ENCODE measurements around the gene FAAP20.
A peak's percentile ranks its signal among the peaks of the same experiment; 100 is the strongest.

Gene FAAP20

GRCh38 chr1:2190491-2190976, 4.0 kb downstream of the FAAP20 start:
- peak overlapping the region; percentile 55 for H3K4me3 ChIP-seq (ENCODE audit: low read depth, low read length)
- TF ChIP-seq, protein P1, sequence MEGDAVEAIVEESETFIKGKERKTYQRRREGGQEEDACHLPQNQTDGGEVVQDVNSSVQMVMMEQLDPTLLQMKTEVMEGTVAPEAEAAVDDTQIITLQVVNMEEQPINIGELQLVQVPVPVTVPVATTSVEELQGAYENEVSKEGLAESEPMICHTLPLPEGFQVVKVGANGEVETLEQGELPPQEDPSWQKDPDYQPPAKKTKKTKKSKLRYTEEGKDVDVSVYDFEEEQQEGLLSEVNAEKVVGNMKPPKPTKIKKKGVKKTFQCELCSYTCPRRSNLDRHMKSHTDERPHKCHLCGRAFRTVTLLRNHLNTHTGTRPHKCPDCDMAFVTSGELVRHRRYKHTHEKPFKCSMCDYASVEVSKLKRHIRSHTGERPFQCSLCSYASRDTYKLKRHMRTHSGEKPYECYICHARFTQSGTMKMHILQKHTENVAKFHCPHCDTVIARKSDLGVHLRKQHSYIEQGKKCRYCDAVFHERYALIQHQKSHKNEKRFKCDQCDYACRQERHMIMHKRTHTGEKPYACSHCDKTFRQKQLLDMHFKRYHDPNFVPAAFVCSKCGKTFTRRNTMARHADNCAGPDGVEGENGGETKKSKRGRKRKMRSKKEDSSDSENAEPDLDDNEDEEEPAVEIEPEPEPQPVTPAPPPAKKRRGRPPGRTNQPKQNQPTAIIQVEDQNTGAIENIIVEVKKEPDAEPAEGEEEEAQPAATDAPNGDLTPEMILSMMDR (IDR thresholded peaks at IDR 0.05; ENCODE audit: low read depth, low read length) = no peak

GRCh38 chr1:2189459-2190425, 4.8 kb downstream of the FAAP20 start:
- H3K4me3 ChIP-seq (ENCODE audit: low read depth, low read length) = peak overlapping the region; percentile 55
- TF ChIP-seq, protein P1 (IDR thresholded peaks at IDR 0.05; ENCODE audit: low read depth, low read length) = no peak

DNA sequence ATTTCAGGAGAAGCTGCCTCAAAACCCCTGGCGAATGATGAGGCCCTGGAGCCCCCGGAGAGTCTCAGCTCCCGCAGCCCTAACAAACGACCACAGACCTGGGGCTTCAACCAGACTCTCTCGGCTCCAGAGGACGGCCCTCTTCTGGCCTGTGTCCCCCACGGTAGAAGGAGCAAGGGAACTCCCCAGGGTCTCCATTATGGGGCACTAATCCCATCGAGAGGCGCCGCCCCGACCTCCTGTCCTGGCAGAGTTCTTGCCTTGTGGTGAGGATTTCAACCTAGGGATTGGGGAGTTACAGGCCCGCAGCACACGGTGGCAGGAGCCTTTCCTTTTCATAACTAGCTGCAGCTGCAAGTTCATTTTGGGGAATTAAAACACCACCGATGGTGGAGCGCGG, 6.2 kb downstream of the FAAP20 start:
- H3K4me3 ChIP-seq (ENCODE audit: low read depth, low read length) = no peak overlapping the region
- TF ChIP-seq, protein P1 (IDR thresholded peaks at IDR 0.05; ENCODE audit: low read depth, low read length) = no peak

DNA sequence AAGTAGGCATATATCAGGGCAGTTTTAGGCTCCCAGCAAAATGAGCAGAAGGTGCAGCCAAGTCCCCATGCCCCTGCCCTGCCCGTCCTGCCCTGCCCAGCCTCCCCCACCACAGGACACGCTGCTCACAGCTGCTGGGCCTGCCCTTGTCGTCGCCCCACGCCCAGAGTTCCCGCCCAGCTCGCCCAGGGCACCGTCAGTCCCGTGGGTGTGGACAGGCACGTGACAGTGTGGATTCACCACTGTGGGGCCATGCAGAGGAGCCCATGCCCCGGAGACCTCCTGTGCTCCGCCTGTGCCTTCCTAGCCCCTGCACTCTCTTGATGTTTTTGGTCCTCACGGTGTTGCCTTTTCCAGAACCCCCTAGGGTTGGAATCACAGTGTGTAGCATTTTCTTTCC, 7.0 kb downstream of the FAAP20 start:
- TF ChIP-seq, protein P1 (IDR thresholded peaks at IDR 0.05; ENCODE audit: low read depth, low read length) = no peak

GRCh38 chr1:2186901-2187300, 7.7 kb downstream of the FAAP20 start:
- TF ChIP-seq, protein P1 (IDR thresholded peaks at IDR 0.05; ENCODE audit: low read depth, low read length) = no peak

More for the DNA sequence above, 7.0 kb downstream of the FAAP20 start:
- no peak overlapping the region for H3K4me3 ChIP-seq (ENCODE audit: low read depth, low read length)

GRCh38 chr1:2185880-2186855, 8.4 kb downstream of the FAAP20 start:
- no peak overlapping the region for H3K4me3 ChIP-seq (ENCODE audit: low read depth, low read length)
- TF ChIP-seq, protein P1 (IDR thresholded peaks at IDR 0.05; ENCODE audit: low read depth, low read length) = no peak

More at GRCh38 chr1:2186901-2187300, 7.7 kb downstream of the FAAP20 start:
- H3K4me3 ChIP-seq (ENCODE audit: low read depth, low read length) = no peak overlapping the region

All from WI38 (cell line).